ENCODE measurements around the gene ROBO1.
"Not testable (repeated sequence)": the region's sequence is repeated elsewhere in the genome, so short reads cannot be mapped to it uniquely, and the experiment has no call there.

The ROBO1 gene

DNA sequence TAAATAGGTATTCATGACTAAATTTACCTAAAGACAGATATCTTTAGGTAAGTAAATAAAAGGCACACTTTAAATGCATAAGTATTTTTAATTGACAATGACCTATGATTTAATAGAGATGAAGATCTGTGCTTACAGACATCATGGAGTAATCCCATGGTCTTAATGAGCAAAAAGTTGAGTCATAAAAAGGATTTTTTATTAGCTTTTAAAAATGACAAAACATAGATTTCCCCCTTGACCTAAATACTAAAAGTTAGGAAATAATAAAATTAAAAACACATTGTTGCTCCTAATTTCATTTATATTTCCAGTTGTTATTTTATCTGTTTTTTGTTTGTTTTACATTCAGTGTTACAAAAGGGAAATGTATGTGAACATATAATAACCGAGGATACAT is 1005.7 kb downstream of the ROBO1 start:
- no peak for DNase-seq

DNA sequence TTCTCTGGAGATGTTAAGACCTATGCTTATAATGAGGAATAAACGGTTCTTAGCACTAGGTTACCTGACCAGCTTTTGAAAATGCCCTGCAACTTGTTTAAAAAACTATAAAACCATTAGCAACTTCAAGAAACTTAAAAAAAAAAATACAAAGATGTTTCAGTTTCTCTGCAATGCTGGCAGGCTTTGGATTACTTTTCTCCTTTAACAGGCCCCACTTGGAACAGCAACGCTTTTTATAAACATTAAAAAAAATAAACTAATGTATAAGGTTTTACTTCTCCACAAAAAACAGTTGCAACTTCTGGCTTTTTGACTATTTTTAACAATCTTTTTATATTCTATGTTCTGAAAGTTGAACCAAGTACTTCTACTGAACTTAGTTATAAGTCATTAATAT is 1006.7 kb downstream of the ROBO1 start:
- DNase-seq = no peak

DNA sequence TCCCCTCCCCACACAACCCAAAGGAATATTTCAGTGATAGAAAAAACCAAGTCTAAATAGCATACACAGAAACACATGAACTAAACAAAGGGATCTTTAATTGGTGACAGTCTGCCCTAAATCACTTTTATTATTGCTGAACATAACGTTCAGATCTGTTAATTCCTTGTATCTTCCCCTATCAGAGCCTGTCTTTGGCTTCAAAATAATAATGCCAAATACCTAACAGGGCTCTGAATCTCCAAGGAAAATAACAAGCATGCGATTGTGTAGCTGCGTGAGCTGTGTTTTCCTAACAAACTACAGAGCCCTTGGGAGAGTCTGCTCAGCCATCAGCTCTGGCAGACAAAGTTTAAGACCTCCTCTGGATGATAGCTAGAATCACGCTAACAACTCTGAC is 1010.1 kb downstream of the ROBO1 start:
- no peak for DNase-seq

DNA sequence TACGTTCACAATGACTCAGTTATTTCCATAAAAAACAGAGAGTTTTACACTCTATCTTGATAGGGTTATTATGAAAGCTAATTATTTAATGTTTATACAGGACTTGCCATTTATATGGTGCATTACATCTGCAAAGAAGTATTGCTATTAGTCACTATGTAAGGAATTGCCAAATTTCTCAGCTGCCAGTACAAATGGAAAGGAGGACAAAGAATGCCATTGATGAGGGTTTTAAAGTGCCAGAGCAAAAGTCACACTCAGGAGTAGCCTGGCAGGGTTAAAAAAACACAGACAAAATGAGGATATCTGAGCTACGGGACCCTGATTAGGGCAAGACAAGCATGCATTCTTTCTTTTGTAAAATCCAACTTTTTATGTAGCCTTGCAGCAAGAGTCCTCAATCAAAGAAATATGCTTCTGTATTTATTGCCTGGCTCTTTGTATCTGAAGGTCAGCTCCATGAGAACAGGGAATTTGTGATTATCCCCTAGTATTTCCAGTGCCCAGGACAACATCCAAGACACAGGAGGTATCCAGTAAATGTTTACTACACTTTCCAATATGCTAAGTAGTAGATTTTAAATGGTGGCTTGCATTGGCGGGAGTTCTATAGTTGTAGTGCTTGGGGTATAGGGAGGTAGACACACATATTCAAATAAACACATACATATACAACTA is 1013.6 kb downstream of the ROBO1 start:
- no peak for DNase-seq

DNA sequence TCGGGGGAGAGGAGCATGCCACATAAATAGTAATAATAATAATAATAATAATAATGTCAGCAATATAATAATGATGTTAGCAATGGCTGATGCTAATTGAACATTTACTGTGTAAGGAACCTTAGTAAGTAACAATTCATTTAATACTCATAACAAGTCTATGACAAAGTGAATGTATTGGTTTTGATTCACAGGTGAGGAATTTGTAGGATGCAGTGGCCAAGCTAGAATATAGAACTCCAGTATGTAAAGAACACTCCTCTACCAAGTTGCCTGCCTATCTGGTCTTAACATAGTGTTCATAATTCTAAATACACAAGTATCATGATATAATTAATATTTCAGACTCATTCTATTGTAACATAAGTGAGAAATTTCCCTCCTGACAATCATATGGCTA is 1016.5 kb downstream of the ROBO1 start:
- DNase-seq = no peak

- DNase-seq = not testable (repeated sequence)
Measured at GRCh38 chr3:78750291-78750690, 1017.5 kb downstream of the ROBO1 start.

DNA sequence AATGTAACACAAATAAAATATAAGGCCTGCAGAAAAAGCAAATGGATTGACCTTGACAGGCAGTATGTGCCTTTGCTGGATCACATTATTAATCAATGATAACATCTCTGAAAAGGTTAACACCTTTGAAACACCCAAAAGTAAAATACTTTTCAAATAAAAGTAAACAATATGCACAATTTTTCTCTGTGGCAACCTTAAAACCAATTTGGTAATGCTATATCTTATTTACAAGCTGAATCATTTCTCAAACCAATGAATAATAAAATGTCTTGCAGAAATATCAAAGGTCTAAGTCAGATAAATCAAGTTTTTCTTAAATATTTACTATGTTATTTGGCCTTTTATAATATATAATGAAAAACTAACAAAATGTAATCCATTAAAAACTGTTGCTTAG is 1018.7 kb downstream of the ROBO1 start:
- no peak for DNase-seq

DNA sequence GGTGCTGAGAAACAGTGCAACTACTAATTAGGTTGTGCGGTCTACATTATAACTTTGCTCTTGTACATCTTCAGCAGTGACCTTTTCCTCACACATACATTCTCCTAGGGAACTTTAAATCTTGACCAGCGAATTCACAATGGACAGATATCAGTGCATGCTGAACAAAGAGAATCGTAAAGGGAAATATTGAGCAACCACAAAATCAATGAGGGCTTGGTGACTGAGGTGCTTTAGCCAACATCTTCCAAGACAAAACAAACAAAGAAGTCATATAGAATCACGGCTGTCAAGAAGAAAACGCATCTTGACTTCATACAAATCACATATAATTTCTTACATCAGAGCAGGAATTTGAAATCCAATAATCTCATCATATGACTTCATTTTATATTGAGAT is 1022.0 kb downstream of the ROBO1 start:
- DNase-seq = no peak

GRCh38 chr3:78742491-78742890 is 1025.3 kb downstream of the ROBO1 start:
- no peak for DNase-seq

- no peak for DNase-seq
Measured at GRCh38 chr3:78742041-78742440, 1025.8 kb downstream of the ROBO1 start.

DNA sequence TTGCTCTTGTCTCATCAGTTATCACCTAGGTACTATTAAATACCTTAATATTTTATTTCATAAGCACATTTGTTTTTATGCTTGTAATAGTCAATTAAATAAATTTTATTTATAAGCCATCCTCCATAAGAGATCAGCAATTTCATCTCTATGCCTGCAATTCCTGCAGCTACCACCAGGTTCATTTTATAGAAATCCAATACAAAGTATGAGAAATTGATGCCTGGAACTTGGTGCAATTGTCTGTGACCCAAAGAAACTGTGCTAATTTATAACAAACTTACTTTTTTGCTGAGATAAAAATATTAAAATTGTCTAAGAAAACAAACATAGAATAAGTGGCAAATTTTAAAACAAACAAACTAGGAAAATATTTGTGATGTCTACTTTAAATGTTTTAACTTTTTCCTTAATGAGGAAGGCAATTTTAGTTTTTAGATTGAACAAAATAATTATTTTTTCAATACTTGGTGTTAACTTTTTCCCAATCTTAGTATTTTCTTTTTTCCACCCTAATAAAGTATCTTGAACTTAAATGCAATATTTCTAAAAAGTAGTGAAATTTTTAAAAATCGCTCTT is 1026.6 kb downstream of the ROBO1 start:
- peak in 1 of 2 experiments; percentile 7 for DNase-seq

DNA sequence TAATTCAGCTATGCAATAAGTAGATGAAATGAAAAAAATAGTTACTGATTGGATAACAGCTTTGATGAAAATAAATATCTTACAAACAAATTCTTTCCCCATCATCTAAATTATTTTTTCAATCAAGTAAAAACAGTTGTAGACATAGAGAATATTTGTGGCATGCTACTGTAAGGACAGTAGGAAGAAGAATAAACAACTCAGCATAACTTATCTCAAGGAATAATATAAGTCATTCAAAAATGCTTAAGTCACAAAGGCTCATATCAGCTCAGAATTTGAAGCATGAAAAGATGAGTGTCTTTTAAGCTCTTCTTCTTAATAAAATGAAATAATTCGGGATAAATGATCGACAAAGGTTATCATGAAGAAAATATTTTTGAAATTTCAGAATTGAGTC is 1029.0 kb downstream of the ROBO1 start:
- DNase-seq = no peak

DNA sequence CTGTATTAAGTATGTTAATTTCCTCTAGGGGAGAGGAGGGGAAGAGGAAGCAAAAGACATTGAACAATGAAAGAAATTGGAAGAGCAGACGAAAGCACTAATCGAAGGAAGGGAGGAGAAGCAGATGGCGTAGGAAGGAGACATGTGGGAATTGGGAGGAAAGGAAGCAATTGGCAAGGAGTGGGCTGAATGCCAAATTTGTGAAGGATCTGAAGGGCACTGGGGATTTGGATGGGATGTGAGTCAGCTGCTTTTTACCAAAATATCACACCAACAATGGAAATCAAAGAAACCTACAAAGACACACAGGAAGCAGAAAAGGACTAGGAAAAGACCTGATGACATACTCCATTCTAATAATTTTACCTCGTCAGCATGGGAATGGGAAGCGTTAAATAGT is 1029.8 kb downstream of the ROBO1 start:
- DNase-seq = peak in 1 of 2 experiments; percentile 31

DNA sequence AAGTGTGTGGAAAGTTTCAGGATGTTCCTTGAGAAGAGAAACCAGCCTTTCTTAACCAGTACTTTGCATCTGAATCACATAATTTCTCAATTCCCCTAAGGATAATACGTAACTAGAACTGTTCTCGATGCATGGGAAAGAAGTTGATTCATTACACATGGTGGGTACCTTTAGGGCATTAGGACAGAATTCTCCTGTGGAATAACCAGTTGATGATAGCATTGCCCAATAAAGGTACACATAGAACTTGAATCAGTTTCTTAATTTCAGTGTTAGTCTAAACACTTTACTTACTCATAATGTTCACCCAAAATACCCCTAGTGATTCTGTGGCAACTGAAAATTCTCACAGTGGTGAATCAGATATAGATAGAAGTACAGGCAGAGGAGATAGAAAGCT is 1030.9 kb downstream of the ROBO1 start:
- no peak for DNase-seq

GRCh38 chr3:78734048-78734637 is 1033.7 kb downstream of the ROBO1 start:
- DNase-seq = peak in 1 of 2 experiments; percentile 68

GRCh38 chr3:78732893-78733292 is 1034.9 kb downstream of the ROBO1 start:
- no peak for DNase-seq

DNA sequence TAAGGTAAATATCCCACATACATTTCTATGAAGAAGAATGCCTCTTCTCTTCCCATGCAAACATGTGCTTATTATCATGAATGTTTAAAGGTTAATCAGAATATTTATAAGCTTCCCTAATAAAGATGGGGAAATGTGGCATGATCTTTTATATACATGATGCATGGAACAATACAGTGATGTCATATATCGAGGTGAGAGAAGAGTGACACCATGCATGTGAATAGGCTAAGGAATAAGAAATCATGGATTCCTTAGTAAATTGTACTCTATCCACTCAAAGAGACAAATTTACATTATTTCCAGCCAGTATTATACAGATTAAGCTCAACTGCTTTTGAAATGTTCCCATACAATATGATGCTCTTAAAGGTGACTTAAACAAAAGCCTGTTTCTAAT is 1035.3 kb downstream of the ROBO1 start:
- no peak for DNase-seq

DNA sequence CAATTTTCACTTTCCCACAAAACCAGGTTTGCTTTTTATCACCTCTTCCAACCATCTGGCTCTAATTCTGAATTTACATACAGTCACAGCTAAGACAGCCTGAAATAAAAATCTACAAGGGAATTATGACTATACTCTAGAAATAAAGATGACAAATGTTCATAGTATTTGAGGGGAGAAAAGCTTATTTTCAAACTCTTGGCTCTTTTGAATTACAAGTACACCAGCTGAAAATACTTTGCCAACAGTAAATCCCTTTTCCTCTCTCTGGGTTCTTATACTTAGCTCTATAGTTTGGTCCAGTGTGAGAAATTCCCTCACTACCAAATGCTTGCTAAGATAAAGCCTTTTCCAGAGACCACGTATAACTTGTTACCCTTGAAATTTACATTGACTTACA is 1037.9 kb downstream of the ROBO1 start:
- DNase-seq = no peak

GRCh38 chr3:78728406-78729145 is 1039.2 kb downstream of the ROBO1 start:
- DNase-seq = peak; percentile 93 to 99

GRCh38 chr3:78726545-78726944 is 1041.3 kb downstream of the ROBO1 start:
- no peak for DNase-seq

DNA sequence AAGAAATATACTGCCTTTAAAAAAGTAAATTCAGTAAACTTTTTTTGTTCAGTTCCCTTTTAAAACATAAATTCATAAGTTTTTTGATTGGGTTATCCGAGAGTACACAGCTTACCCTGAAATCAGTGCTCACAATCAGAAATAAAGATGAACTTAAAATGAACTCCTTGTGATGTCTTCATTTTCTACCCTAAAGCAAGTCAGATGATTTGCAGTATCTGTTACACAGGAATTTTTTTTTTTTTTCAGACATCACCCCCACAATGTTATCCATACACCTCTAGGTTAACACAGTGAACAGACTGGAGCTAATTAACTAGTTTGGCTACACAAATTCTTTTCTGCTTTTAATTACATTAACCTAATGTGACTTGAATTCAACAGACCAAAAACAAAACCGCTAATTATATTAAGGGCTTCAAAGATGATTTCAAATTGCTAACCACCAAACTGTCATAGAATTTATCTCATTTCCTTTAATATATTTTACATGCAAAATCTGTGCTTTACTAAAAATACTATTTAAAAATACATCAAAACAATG is 1042.0 kb downstream of the ROBO1 start:
- peak in 1 of 2 experiments; percentile 28 for DNase-seq

GRCh38 chr3:78724859-78725258 is 1042.9 kb downstream of the ROBO1 start:
- DNase-seq = no peak

DNA sequence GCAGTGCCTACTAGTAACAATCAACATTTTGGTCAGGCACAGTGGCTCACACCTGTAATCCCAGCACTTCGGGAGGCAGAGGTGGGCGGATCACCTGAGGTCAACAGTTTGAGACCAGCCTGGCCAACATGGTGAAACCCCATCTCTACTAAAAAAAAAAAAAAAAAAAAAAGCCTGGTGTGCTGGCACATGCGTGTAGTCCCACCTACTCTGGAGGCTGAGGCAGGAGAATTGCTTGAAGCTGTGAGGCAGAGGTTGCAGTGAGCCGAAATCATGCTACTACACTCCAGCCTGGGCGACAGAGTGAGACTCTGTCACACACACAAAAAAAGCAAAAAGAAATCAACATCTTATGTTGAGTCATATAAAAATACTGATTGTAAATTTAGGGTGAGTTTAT is 1043.4 kb downstream of the ROBO1 start:
- peak in 1 of 2 experiments; percentile 33 for DNase-seq

All from NCI-H2081 (cell line).